GM12878 (cell line): ENCODE data around the gene KLHL8. TPM values are rescaled to one million over a fixed set of nuclear protein-coding genes. Genes with fewer than 3 reads are reported as not detected.
"Not testable (repeated sequence)": the region's sequence is repeated elsewhere in the genome, so short reads cannot be mapped to it uniquely, and the experiment has no call there.

Source experiments
- ATAC-seq: fragments of 200-7000 bp; cut with Tn5 transposase; 3 replicates; pipeline ENCODE4 v1.9.1; 2020; ENCODE audit warnings: mild to moderate bottlenecking, moderate library complexity
- BruUV-seq: library from RNA; stranded (reverse); fragments of 400-500 nt; replicated peaks from 2 replicates; lab custom pipeline; 2021; lab: Mats Ljungman, UMichigan
- CTCF ChIA-PET: fragments of 300-600 bp; sonication (Branson Sonifier 250); formaldehyde crosslinking; extraction: SDS; loops from one replicate; lab custom pipeline; 2021; ENCODE audit warnings: inconsistent platforms; lab: Yijun Ruan, JAX
- POLR2A ChIA-PET: fragments of 350-600 bp; formaldehyde crosslinking; extraction: SDS; loops from one replicate; lab custom pipeline; 2021; ENCODE audit warnings: inconsistent platforms; lab: Charles Lee
- RAD21 ChIA-PET: fragments of 300-600 bp; sonication (Branson Sonifier 250); formaldehyde crosslinking; loops from one replicate; lab custom pipeline; 2023; ENCODE audit warnings: antibody characterized with exemption; ENCODE audit not compliant: unreplicated experiment; lab: Charles Lee
- SMC1A ChIA-PET: fragments of 300-600 bp; sonication (Branson Sonifier 250); formaldehyde crosslinking; loops from one replicate; lab custom pipeline; 2023; ENCODE audit not compliant: unreplicated experiment, uncharacterized antibody; lab: Charles Lee
- DNase-seq: peaks from one replicate; pipeline ENCODE4 v3.0.0-alpha.2; 2011; ENCODE audit warnings: low read depth, low spot score
- FAIRE-seq: peaks from 3 replicates; lab custom pipeline; 2011; peaks lifted over from hg19 to GRCh38; lab: Jason Lieb, UNC
- H2AFZ ChIP-seq: 2 replicates; pipeline ENCODE4 v1.6.0; 2011; ENCODE audit warnings: low read depth, low read length, control low read depth; ENCODE audit not compliant: control insufficient read depth
- H3K27ac ChIP-seq: 2 replicates; pipeline ENCODE4 v1.5.1; 2011; ENCODE audit warnings: control low read depth; ENCODE audit not compliant: control insufficient read depth, insufficient read depth
- H3K27me3 ChIP-seq, 2 experiments: replicated peaks in 1 of 2; 2 replicates each; pipeline versions ENCODE4 v1.6.0 to v1.6.1; 2011; ENCODE audit warnings: low read length in 1 of 2; ENCODE audit not compliant: control insufficient read depth in 2 of 2, insufficient read depth in 2 of 2
- H3K36me3 ChIP-seq, 2 experiments: 2 replicates each; pipeline ENCODE4 v1.5.1; 2011; ENCODE audit warnings: low read length in 1 of 2; ENCODE audit not compliant: control insufficient read depth in 2 of 2, insufficient read depth in 2 of 2
- H3K4me1 ChIP-seq: 2 replicates; pipeline ENCODE4 v1.6.1; 2011; ENCODE audit warnings: mild to moderate bottlenecking, low read length, moderate library complexity, mixed read lengths; ENCODE audit not compliant: control insufficient read depth, insufficient read depth
- H3K4me2 ChIP-seq: 2 replicates; pipeline ENCODE4 v1.6.0; 2011; ENCODE audit warnings: control low read depth; ENCODE audit not compliant: control insufficient read depth, insufficient read depth
- H3K4me3 ChIP-seq: fragments of 200-600 bp; sonication (generic); 2 replicates; pipeline ENCODE4 v1.5.1; 2016
- H3K79me2 ChIP-seq: 2 replicates; pipeline ENCODE4 v1.6.0; 2011; ENCODE audit warnings: low read length; ENCODE audit not compliant: control insufficient read depth, insufficient read depth
- H3K9ac ChIP-seq: 2 replicates; pipeline ENCODE4 v1.8.0; 2011; ENCODE audit warnings: low read length, control low read depth, mixed read lengths; ENCODE audit not compliant: control insufficient read depth, insufficient read depth
- H3K9me3 ChIP-seq: replicated peaks from 3 replicates; pipeline ENCODE4 v1.5.1; 2011; ENCODE audit warnings: mild to moderate bottlenecking, low read length; ENCODE audit not compliant: control insufficient read depth, insufficient read depth
- H4K20me1 ChIP-seq: 2 replicates; pipeline ENCODE4 v1.6.0; 2011; ENCODE audit not compliant: control insufficient read depth, insufficient read depth
- JUNB ChIP-seq: IDR thresholded peaks from 2 replicates; pipeline ENCODE4 v1.6.1; 2016; ENCODE audit warnings: antibody characterized with exemption, mild to moderate bottlenecking
- PRDM15 ChIP-seq: fragments of 450-650 bp; formaldehyde crosslinking; IDR thresholded peaks from 2 replicates; pipeline ENCODE4 v1.4.0; 2020; ENCODE audit warnings: mild to moderate bottlenecking, moderate library complexity
- RB1 ChIP-seq: fragments of 450-650 bp; formaldehyde crosslinking; IDR thresholded peaks from 2 replicates; pipeline ENCODE4 v1.6.1; 2017; ENCODE audit warnings: mild to moderate bottlenecking, borderline replicate concordance
- SUZ12 ChIP-seq: fragments of 200-600 bp; sonication (generic); IDR thresholded peaks from one replicate; pipeline ENCODE4 v1.6.1; 2018; ENCODE audit warnings: antibody characterized with exemption, mild to moderate bottlenecking; ENCODE audit not compliant: unreplicated experiment
- WGBS: methylation state at CpG from one replicate; pipeline ENCODE4 v1.1.6; 2016; ENCODE audit warnings: low lambda C conversion rate; ENCODE audit not compliant: insufficient replicate concordance, insufficient coverage; ENCODE audit errors: missing lambda C conversion rate; 5-methylcytosine and 5-hydroxymethylcytosine counted together
- in situ Hi-C: fragments of 300-500 bp; cut with MboI; formaldehyde crosslinking; loops from 9 replicates; pipeline ENCODE4 v1.14.3; 2018; ENCODE audit warnings: mixed read lengths
- intact Hi-C: fragments of 100-400 bp; cut with micrococcal nuclease; formaldehyde crosslinking; loops from one replicate; pipeline ENCODE4 v1.14.2; 2022; ENCODE audit not compliant: unreplicated experiment
- polyA plus RNA-seq, 11 experiments: library from polyadenylated mRNA; depleted of rRNA in 4 of 11; unstranded in 6 of 11; stranded (reverse) in 5 of 11; fragments of >200 nt; fragmentation: Nextera tagmentation in 4 of 11; fragmentation: Illumina TruSeq in 1 of 11; extraction: Ambion mirVana in 4 of 11; extraction: Trizol in 1 of 11; gene quantifications; 1 replicate in 1 of 11; 2 replicates in 10 of 11; pipeline versions ENCODE4 v1.2.1 to v1.2.3, GENCODE V29; 2011 to 2016; ENCODE audit warnings: inconsistent platforms in 2 of 11, missing spikeins in 2 of 11, low read depth in 1 of 11
- total RNA-seq, 4 experiments: library from RNA; depleted of rRNA in 3 of 4; stranded (reverse); fragments of >200 nt in 3 of 4; fragmentation: Illumina TruSeq in 1 of 4; extraction: Trizol in 1 of 4; gene quantifications; 2 replicates each; pipeline versions ENCODE4 v1.2.1 to v1.2.3, GENCODE V29; 2013 to 2021

KLHL8 gene
- total and polyA plus RNA-seq, 10 of the 15 experiments (the other 5 are each of a cell fraction or from before 2014, with no cell fraction given): 4.5 to 13.1 (median 9.0) TPM

- H3K4me1 ChIP-seq, H3K9ac ChIP-seq, H2AFZ ChIP-seq, ATAC-seq, H3K27ac ChIP-seq, intact Hi-C loops, H3K4me3 ChIP-seq, H3K27me3 ChIP-seq, FAIRE-seq, H3K9me3 ChIP-seq, H4K20me1 ChIP-seq, in situ Hi-C loops, BruUV-seq, H3K4me2 ChIP-seq, DNase-seq, H3K36me3 ChIP-seq: not testable (repeated sequence)
- ChIA-PET CTCF (interaction anchor here (0.7 to 1.6 kb wide), 4 partner anchors 30 to 762 kb away, joined by 3 to 6 read pairs (median 4); no protein-coding TSS in a partner anchor), SMC1A (interaction anchor here (0.7 to 4.8 kb wide), 7 partner anchors 10 to 295 kb away, joined by 3 to 30 read pairs (median 3); no protein-coding TSS in a partner anchor), RAD21 (interaction anchor here (0.6 to 1.6 kb wide), 3 partner anchors 18 to 280 kb away, joined by 3 to 5 read pairs (median 4); no protein-coding TSS in a partner anchor), POLR2A (interaction anchor here (0.6 to 0.7 kb wide), 2 partner anchors 205 to 210 kb away, joined by 3 to 4 read pairs; no protein-coding TSS in a partner anchor)
- peaks cover 36% of the 10 kb centered on the region for H3K79me2 ChIP-seq
- 77% methylated on average over 6 of the region's 6 CpGs for WGBS
Measured at GRCh38 chr4:87217235-87217763, 3.1 kb downstream of the KLHL8 start.

GRCh38 chr4:87216469-87216868 is 3.9 kb downstream of the KLHL8 start:
- intact Hi-C loops: no loop called here
- no peak for FAIRE-seq
- TF ChIP-seq JUNB (peak; percentile 60), RB1 (no peak), SUZ12 (no peak), PRDM15 (CRISPR knock-in tag) (no peak)
- H3K27me3 ChIP-seq: no peaks in the 10 kb centered on the region
- in situ Hi-C loops: no loop called here
- H3K4me3 ChIP-seq: no peak overlapping the region
- H3K9ac ChIP-seq: no peak overlapping the region
- SMC1A ChIA-PET: interaction anchor here (0.7 to 4.8 kb wide), 6 partner anchors 10 to 294 kb away, joined by 3 to 30 read pairs (median 4); no protein-coding TSS in a partner anchor
- H3K36me3 ChIP-seq: no peaks in the 10 kb centered on the region
- ATAC-seq: no peak
- RAD21 ChIA-PET: interaction anchor here (0.8 to 1.2 kb wide), 2 partner anchors 18 to 66 kb away, joined by 3 to 4 read pairs; no protein-coding TSS in a partner anchor
- H3K27ac ChIP-seq: no peak overlapping the region
- H3K9me3 ChIP-seq: no peaks in the 10 kb centered on the region
- H3K4me1 ChIP-seq: no peaks in the 10 kb centered on the region; the same call in 1 of the 2 replicates
- peaks cover 36% of the 10 kb centered on the region for H3K79me2 ChIP-seq
- no peaks in the 10 kb centered on the region for H4K20me1 ChIP-seq
- BruUV-seq: no TSS peak
- no peak overlapping the region for H2AFZ ChIP-seq
- H3K4me2 ChIP-seq: peak overlapping the region; percentile 30; the same call in 1 of the 2 replicates
- POLR2A ChIA-PET: interaction anchor here (0.7 kb wide), 2 partner anchors 19 to 209 kb away, joined by 3 read pairs; no protein-coding TSS in a partner anchor
- 100% methylated on average over 1 of the region's 1 CpG for WGBS
- DNase-seq: no peak
- CTCF ChIA-PET: interaction anchor here (0.5 to 1.6 kb wide), 5 partner anchors 16 to 761 kb away, joined by 3 to 6 read pairs (median 3); no protein-coding TSS in a partner anchor
